Epithelial cell of proximal tubule (primary cell): ENCODE measurements around the gene TMEM239. TPM values are rescaled to one million over a fixed set of nuclear protein-coding genes. Genes with fewer than 3 reads are reported as not detected.

ENCODE experiments used
- DNase-seq: peaks from one replicate; pipeline ENCODE4 v3.0.0-alpha.2; 2011; ENCODE audit warnings: low read depth
- H3K4me3 ChIP-seq: 2 replicates; pipeline ENCODE4 v1.5.1; 2011; ENCODE audit warnings: low read depth, mild to moderate bottlenecking, low read length
- CTCF ChIP-seq: conservative IDR thresholded peaks from 2 replicates; pipeline ENCODE4 v1.5.1; 2012; ENCODE audit warnings: low read depth, mild to moderate bottlenecking, low read length
- total RNA-seq: library from RNA; depleted of rRNA; stranded (reverse); fragments of >200 nt; gene quantifications from 2 replicates; pipeline ENCODE4 v1.2.3, GENCODE V29; 2015

The TMEM239 gene
- total RNA-seq, 1 donor from 2014 or later: not detected

DNA sequence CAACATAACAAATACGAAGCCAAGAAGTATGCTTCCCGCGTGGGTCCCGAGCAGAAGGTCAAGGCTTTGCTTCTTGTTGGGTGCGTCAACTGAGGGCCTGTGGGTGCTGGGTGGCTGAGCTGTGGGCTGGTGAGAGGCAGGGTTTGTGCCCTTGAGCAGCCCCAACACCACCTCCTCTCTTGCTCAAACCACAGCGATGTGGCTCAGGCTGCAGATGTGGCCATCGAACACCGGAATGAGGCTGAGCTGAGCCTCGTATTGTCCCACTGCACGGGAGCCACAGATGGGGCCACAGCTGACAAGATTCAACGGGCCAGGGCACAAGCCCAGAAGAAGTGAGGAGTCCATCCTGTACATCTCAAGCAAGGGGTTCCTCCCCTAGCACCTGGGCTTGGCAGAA lies 50.1 kb downstream of the TMEM239 start:
- no peak for DNase-seq
- no peak overlapping the region for H3K4me3 ChIP-seq
- TF ChIP-seq CTCF: no peak

- no peak overlapping the region for H3K4me3 ChIP-seq
- TF ChIP-seq CTCF: no peak
- DNase-seq: no peak
Measured at GRCh38 chr20:2867081-2867864, 51.1 kb downstream of the TMEM239 start.

Other genes with a start within 250 kb of the TMEM239 start
- gene NOP56, start 163.7 kb upstream of the TMEM239 start, total RNA-seq: 172 and 318 TPM in 2 replicates
- gene IDH3B, start 152.1 kb upstream of the TMEM239 start, total RNA-seq: 99.3 and 123 TPM in 2 replicates
- gene EBF4, start 123.6 kb upstream of the TMEM239 start, total RNA-seq: 0.36 and 2.5 TPM in 2 replicates
- gene CPXM1, start 15.7 kb upstream of the TMEM239 start, total RNA-seq: 38.1 and 39.6 TPM in 2 replicates
- 1.1 TPM in 1 of 2 replicates, not detected in the other for gene C20orf141, start 1.4 kb upstream of the TMEM239 start, total RNA-seq
- 12.2 and 37.5 TPM in 2 replicates for gene PCED1A, start 24.3 kb downstream of the TMEM239 start, total RNA-seq
- 18.1 and 19.2 TPM in 2 replicates for gene VPS16, start 24.4 kb downstream of the TMEM239 start, total RNA-seq
- gene PTPRA, start 57.1 kb downstream of the TMEM239 start, total RNA-seq: 34.8 and 40.8 TPM in 2 replicates
- not detected in 2 replicates for gene GNRH2, start 227.3 kb downstream of the TMEM239 start, total RNA-seq
- 107 and 128 TPM in 2 replicates for gene MRPS26, start 229.7 kb downstream of the TMEM239 start, total RNA-seq